Measurements from ENCODE around the gene FLAD1. TPM values are rescaled to one million over a fixed set of nuclear protein-coding genes. Genes with fewer than 3 reads are reported as not detected.

The FLAD1 gene
- total RNA-seq, 4 donors from 2014 or later: 12.8 to 23.5 (median 20.7) TPM

GRCh38 chr1:154971341-154971998 is 11.7 kb upstream of the FLAD1 start:
- H3K9me3 ChIP-seq: no peaks in the 10 kb centered on the region
- H3K4me3 ChIP-seq: peak overlapping the region in 1 of 2 donors; percentile 55
- WGBS, 2 donors (ENCODE audit: low coverage in 1 of 2): 37 to 51% methylated on average over 7 to 10 of the region's 10 CpGs
- ATAC-seq: no peak
- no peaks in the 10 kb centered on the region for H3K27me3 ChIP-seq
- peak overlapping the region; percentile 95 to 99 (median 99) for H3K27ac ChIP-seq
- peaks cover 0 to 25% of the 10 kb centered on the region in 2 donors for H3K36me3 ChIP-seq
- H3K4me1 ChIP-seq: peaks cover 2 to 76% (median 34%) of the 10 kb centered on the region in 3 donors
- TF ChIP-seq POLR2AphosphoS5 (IDR thresholded peaks at IDR 0.05) (peak; percentile 20), POLR2A (IDR thresholded peaks at IDR 0.05) (no peak)

- TF ChIP-seq EP300 (IDR thresholded peaks at IDR 0.05) (no peak), POLR2AphosphoS5 (IDR thresholded peaks at IDR 0.05) (no peak)
- Histone ChIP-seq H3K4me1 (peaks cover 2 to 77% (median 34%) of the 10 kb centered on the region in 3 donors), H3K27ac (peak overlapping the region; percentile 95 to 99 (median 99)), H3K27me3 (no peaks in the 10 kb centered on the region), H3K36me3 (peaks cover 0 to 18% of the 10 kb centered on the region in 2 donors), H3K9me3 (no peaks in the 10 kb centered on the region), H3K4me3 (peak overlapping the region in 1 of 2 donors; percentile 73)
- 25 to 64% methylated on average over 2 to 3 of the region's 3 CpGs for WGBS, 2 donors (ENCODE audit: low coverage in 1 of 2)
- no peak for ATAC-seq
These were observed 11.0 kb upstream of the FLAD1 start for GRCh38 chr1:154972213-154972516.

GRCh38 chr1:154972517-154973343 is 10.4 kb upstream of the FLAD1 start:
- Histone ChIP-seq H3K4me1 (peaks cover 2 to 75% (median 34%) of the 10 kb centered on the region in 3 donors), H3K4me3 (peak overlapping the region in 1 of 2 donors; percentile 73), H3K27me3 (no peaks in the 10 kb centered on the region), H3K27ac (peak overlapping the region; percentile 95 to 99 (median 99)), H3K36me3 (peaks cover 0 to 12% of the 10 kb centered on the region in 2 donors), H3K9me3 (no peaks in the 10 kb centered on the region)
- 13 to 35% methylated on average over 12 to 18 of the region's 18 CpGs for WGBS, 2 donors (ENCODE audit: low coverage in 1 of 2)
- TF ChIP-seq POLR2AphosphoS5 (IDR thresholded peaks at IDR 0.05) (peak; percentile 93), POLR2A (IDR thresholded peaks at IDR 0.05) (peak in 1 of 2 donors; percentile 39), EP300 (IDR thresholded peaks at IDR 0.05) (no peak)
- no peak for ATAC-seq

- peak; percentile 35 for ATAC-seq
- H3K4me1 ChIP-seq: peaks cover 2 to 67% (median 34%) of the 10 kb centered on the region in 3 donors
- WGBS, 2 donors (ENCODE audit: low coverage in 1 of 2): 4 to 7% methylated on average over 22 to 28 of the region's 37 CpGs
These were observed 9.6 kb upstream of the FLAD1 start for GRCh38 chr1:154973344-154974101.

DNA sequence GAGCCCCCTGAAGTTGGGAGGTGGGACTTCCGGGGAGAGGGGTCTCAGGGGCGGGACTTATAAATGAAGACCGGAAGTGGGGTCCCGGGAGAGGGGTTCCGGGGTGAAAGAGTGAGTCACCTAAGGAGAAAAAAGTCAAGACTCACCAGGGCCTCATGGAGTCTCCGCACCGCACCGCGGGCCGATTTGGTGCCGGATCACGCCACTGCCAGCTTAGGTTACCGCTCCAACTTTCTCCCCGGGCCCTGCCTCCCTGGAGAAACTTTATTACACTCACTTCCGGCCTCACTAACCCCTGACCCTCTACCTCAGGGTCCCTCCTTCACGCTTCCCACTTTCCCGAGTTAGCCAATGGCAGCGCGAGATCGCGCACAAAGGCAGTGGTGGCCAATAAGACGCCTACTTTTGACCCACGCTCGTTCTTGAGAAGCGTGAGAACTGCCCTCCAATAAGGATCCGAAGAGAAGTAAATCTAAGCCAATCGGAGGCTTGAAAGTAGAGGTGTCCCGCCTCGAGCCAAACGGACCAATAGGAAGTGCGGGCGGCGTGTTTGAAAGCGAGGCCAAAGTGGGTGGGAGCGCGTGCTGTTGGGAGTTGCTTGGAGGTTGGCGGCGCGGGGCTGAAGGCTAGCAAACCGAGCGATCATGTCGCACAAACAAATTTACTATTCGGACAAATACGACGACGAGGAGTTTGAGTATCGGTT is 8.9 kb upstream of the FLAD1 start, which contains the start of gene CKS1B:
Gene CKS1B (plus strand): TSS at position 580 of the 706 bp plus-strand sequence. CDS start 65 bp downstream, at position 645.
- Histone ChIP-seq H3K4me3 (peak within 1 kb of the TSS; percentile 73 to 80), H3K4me1 (peaks cover 2 to 60% (median 30%) of the 10 kb centered on the region in 3 donors)

More at GRCh38 chr1:154973344-154974101, 9.6 kb upstream of the FLAD1 start:
- H3K36me3 ChIP-seq: peaks cover 0 to 4% of the 10 kb centered on the region in 2 donors
- no peaks in the 10 kb centered on the region for H3K9me3 ChIP-seq
- H3K4me3 ChIP-seq: peak overlapping the region; percentile 73 to 80
- H3K27ac ChIP-seq: peak overlapping the region; percentile 95 to 99 (median 99)
- no peaks in the 10 kb centered on the region for H3K27me3 ChIP-seq
- TF ChIP-seq POLR2AphosphoS5 (IDR thresholded peaks at IDR 0.05) (peak; percentile 65), EP300 (IDR thresholded peaks at IDR 0.05) (no peak), CTCF (IDR thresholded peaks at IDR 0.05) (peak in 3 of 4 experiments; percentile 15 to 33 (median 32))

More for the DNA sequence above, 8.9 kb upstream of the FLAD1 start, which contains the start of gene CKS1B:
- Histone ChIP-seq H3K9me3 (no peaks in the 10 kb centered on the region), H3K36me3 (peaks cover 0 to 2% of the 10 kb centered on the region in 2 donors), H3K27me3 (no peaks in the 10 kb centered on the region), H3K27ac (peak within 1 kb of the TSS; percentile 95 to 99 (median 99))
- 0 to 2% methylated on average over 22 to 46 of the region's 47 CpGs for WGBS, 2 donors (ENCODE audit: low coverage in 1 of 2)
- peak; percentile 88 for ATAC-seq
- peak; percentile 74 for TF ChIP-seq POLR2AphosphoS5 (IDR thresholded peaks at IDR 0.05)
- TF ChIP-seq EP300 (IDR thresholded peaks at IDR 0.05): no peak
- TF ChIP-seq POLR2A (IDR thresholded peaks at IDR 0.05): peak; percentile 71
- no peak for TF ChIP-seq CTCF (IDR thresholded peaks at IDR 0.05)

Data from gastroesophageal sphincter (tissue), 4 donors.